Caco-2 (cell line): ENCODE data around the gene HDAC11. TPM values are rescaled to one million over a fixed set of nuclear protein-coding genes. Genes with fewer than 3 reads are reported as not detected.

ENCODE experiments used
- BruUV-seq: library from RNA; stranded (reverse); fragments of 400-500 nt; replicated peaks from 2 replicates; lab custom pipeline; 2021; lab: Mats Ljungman, UMichigan
- CTCF ChIA-PET: fragments of 300-600 bp; sonication (Branson Sonifier 250); formaldehyde crosslinking; loops from one replicate; lab custom pipeline; 2022; ENCODE audit warnings: antibody characterized with exemption; lab: Charles Lee
- POLR2A ChIA-PET: fragments of 300-600 bp; sonication (Branson Sonifier 250); formaldehyde crosslinking; loops from one replicate; lab custom pipeline; 2022; ENCODE audit warnings: antibody characterized with exemption; lab: Charles Lee
- DNase-seq, 2 experiments: peaks; one replicate each; pipeline versions ENCODE4 v3.0.0 to v3.0.0-alpha.2; 2020 to 2022
- H3K27me3 ChIP-seq: replicated peaks from 2 replicates; pipeline ENCODE4 v1.6.0; 2011; ENCODE audit warnings: low read length; ENCODE audit not compliant: control insufficient read depth, insufficient read depth
- H3K36me3 ChIP-seq: 2 replicates; pipeline ENCODE4 v1.5.1; 2011; ENCODE audit warnings: low read length; ENCODE audit not compliant: control insufficient read depth, insufficient read depth
- H3K4me1 ChIP-seq: fragments of 250-450 bp; sonication (Bioruptor Pico); 2 replicates; pipeline ENCODE4 v1.5.1; 2020; ENCODE audit warnings: mild to moderate bottlenecking
- H3K4me3 ChIP-seq: 2 replicates; pipeline ENCODE4 v1.5.1; 2011; ENCODE audit warnings: low read depth, mild to moderate bottlenecking, control low read depth, low read length
- H3K9me3 ChIP-seq: fragments of 250-450 bp; sonication (Bioruptor Pico); 2 replicates; pipeline ENCODE4 v1.5.1; 2020; ENCODE audit warnings: mild to moderate bottlenecking, moderate library complexity
- H3K27ac Mint-ChIP-seq: one replicate; pipeline ENCODE4 v1.8.0; 2022; ENCODE audit warnings: mixed read lengths; ENCODE audit not compliant: unreplicated experiment
- H3K27me3 Mint-ChIP-seq: one replicate; pipeline ENCODE4 v1.8.0; 2022; ENCODE audit warnings: mixed read lengths; ENCODE audit not compliant: insufficient read depth, unreplicated experiment
- H3K36me3 Mint-ChIP-seq: one replicate; pipeline ENCODE4 v1.8.0; 2022; ENCODE audit warnings: mild to moderate bottlenecking, mixed read lengths; ENCODE audit not compliant: insufficient read depth, unreplicated experiment
- H3K4me1 Mint-ChIP-seq: one replicate; pipeline ENCODE4 v1.8.0; 2022; ENCODE audit warnings: low read depth, mixed read lengths; ENCODE audit not compliant: unreplicated experiment
- H3K4me3 Mint-ChIP-seq: one replicate; pipeline ENCODE4 v1.8.0; 2022; ENCODE audit warnings: mild to moderate bottlenecking, moderate library complexity, mixed read lengths; ENCODE audit not compliant: unreplicated experiment
- H3K9me3 Mint-ChIP-seq: one replicate; pipeline ENCODE4 v1.8.0; 2022; ENCODE audit warnings: mixed read lengths; ENCODE audit not compliant: unreplicated experiment
- intact Hi-C: fragments of 100-400 bp; cut with micrococcal nuclease; formaldehyde crosslinking; loops from one replicate; pipeline ENCODE4 v1.10.0; 2022; ENCODE audit not compliant: unreplicated experiment
- total RNA-seq: library from RNA; stranded (reverse); gene quantifications from 2 replicates; pipeline ENCODE4 v1.2.3, GENCODE V29; 2022
- TF ChIP-seq, protein P1 (sequence below), 2 experiments: fragments of 200-600 bp in 1 of 2; IDR thresholded peaks; 1 replicate in 1 of 2; 2 replicates in 1 of 2; pipeline versions ENCODE4 v1.5.1 to v1.8.0; 2011 to 2022; ENCODE audit warnings: antibody characterized with exemption in 1 of 2, control low read depth in 1 of 2, inconsistent platforms in 1 of 2, low read depth in 1 of 2, low read length in 1 of 2, mild to moderate bottlenecking in 1 of 2, moderate library complexity in 1 of 2; ENCODE audit not compliant: insufficient read depth in 1 of 2, severe bottlenecking in 1 of 2, unreplicated experiment in 1 of 2

HDAC11 gene
- total RNA-seq, 1 experiment from 2014 or later: 10.9 TPM

- no peaks in the 10 kb centered on the region for H3K27me3 ChIP-seq
- Mint-ChIP-seq H3K27ac (no peak overlapping the region), H3K9me3 (no peaks in the 10 kb centered on the region), H3K27me3 (no peaks in the 10 kb centered on the region), H3K36me3 (no peaks in the 10 kb centered on the region), H3K4me1 (peaks cover 19% of the 10 kb centered on the region), H3K4me3 (no peak overlapping the region)
- no peaks in the 10 kb centered on the region for H3K36me3 ChIP-seq
- CTCF ChIA-PET: interaction anchor here (0.6 kb wide), 1 partner anchor 25 kb away, joined by 12 read pairs; no protein-coding TSS in a partner anchor
- no peak overlapping the region for H3K4me3 ChIP-seq
- H3K4me1 ChIP-seq: no peaks in the 10 kb centered on the region
- DNase-seq: no peak
- intact Hi-C loops: no loop called here
- TF ChIP-seq, protein P1, sequence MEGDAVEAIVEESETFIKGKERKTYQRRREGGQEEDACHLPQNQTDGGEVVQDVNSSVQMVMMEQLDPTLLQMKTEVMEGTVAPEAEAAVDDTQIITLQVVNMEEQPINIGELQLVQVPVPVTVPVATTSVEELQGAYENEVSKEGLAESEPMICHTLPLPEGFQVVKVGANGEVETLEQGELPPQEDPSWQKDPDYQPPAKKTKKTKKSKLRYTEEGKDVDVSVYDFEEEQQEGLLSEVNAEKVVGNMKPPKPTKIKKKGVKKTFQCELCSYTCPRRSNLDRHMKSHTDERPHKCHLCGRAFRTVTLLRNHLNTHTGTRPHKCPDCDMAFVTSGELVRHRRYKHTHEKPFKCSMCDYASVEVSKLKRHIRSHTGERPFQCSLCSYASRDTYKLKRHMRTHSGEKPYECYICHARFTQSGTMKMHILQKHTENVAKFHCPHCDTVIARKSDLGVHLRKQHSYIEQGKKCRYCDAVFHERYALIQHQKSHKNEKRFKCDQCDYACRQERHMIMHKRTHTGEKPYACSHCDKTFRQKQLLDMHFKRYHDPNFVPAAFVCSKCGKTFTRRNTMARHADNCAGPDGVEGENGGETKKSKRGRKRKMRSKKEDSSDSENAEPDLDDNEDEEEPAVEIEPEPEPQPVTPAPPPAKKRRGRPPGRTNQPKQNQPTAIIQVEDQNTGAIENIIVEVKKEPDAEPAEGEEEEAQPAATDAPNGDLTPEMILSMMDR (IDR thresholded peaks at IDR 0.05; ENCODE audit: insufficient read depth in 1 of 2, low read depth in 1 of 2, low read length in 1 of 2, severe bottlenecking in 1 of 2, unreplicated experiment in 1 of 2): no peak
- H3K9me3 ChIP-seq: no peaks in the 10 kb centered on the region; the same call in 1 of the 2 replicates
- no TSS peak for BruUV-seq
- POLR2A ChIA-PET: no interaction called here
These were observed 52.0 kb downstream of the HDAC11 start for GRCh38 chr3:13532085-13532484.

- no peaks in the 10 kb centered on the region for H3K9me3 Mint-ChIP-seq
- POLR2A ChIA-PET: no interaction called here
- Histone ChIP-seq H3K4me1 (no peaks in the 10 kb centered on the region), H3K9me3 (no peaks in the 10 kb centered on the region; the same call in 1 of the 2 replicates), H3K4me3 (no peak overlapping the region), H3K27me3 (no peaks in the 10 kb centered on the region), H3K36me3 (no peaks in the 10 kb centered on the region)
- no TSS peak for BruUV-seq
- CTCF ChIA-PET: interaction anchor here (0.6 kb wide), 1 partner anchor 26 kb away, joined by 12 read pairs; no protein-coding TSS in a partner anchor
- intact Hi-C loops: no loop called here
- H3K4me1 Mint-ChIP-seq: peaks cover 19% of the 10 kb centered on the region
- TF ChIP-seq, protein P1 (IDR thresholded peaks at IDR 0.05; ENCODE audit: insufficient read depth in 1 of 2, low read depth in 1 of 2, low read length in 1 of 2, severe bottlenecking in 1 of 2, unreplicated experiment in 1 of 2): no peak
- DNase-seq: no peak
- no peaks in the 10 kb centered on the region for H3K27me3 Mint-ChIP-seq
- no peak overlapping the region for H3K4me3 Mint-ChIP-seq
- no peaks in the 10 kb centered on the region for H3K36me3 Mint-ChIP-seq
- H3K27ac Mint-ChIP-seq: no peak overlapping the region
These were observed 52.5 kb downstream of the HDAC11 start for GRCh38 chr3:13532631-13533030.

- intact Hi-C loops: no loop called here
- ChIA-PET CTCF (no interaction called here), POLR2A (no interaction called here)
- no peaks in the 10 kb centered on the region for H3K27me3 ChIP-seq
- H3K9me3 ChIP-seq: no peaks in the 10 kb centered on the region; the same call in 1 of the 2 replicates
- Mint-ChIP-seq H3K4me1 (peaks cover 18% of the 10 kb centered on the region), H3K36me3 (no peaks in the 10 kb centered on the region), H3K9me3 (no peaks in the 10 kb centered on the region), H3K4me3 (no peak overlapping the region), H3K27ac (no peak overlapping the region), H3K27me3 (no peaks in the 10 kb centered on the region)
- TF ChIP-seq, protein P1 (IDR thresholded peaks at IDR 0.05; ENCODE audit: insufficient read depth in 1 of 2, low read depth in 1 of 2, low read length in 1 of 2, severe bottlenecking in 1 of 2, unreplicated experiment in 1 of 2): no peak
- no TSS peak for BruUV-seq
- no peak for DNase-seq
- no peak overlapping the region for H3K4me3 ChIP-seq
- H3K36me3 ChIP-seq: no peaks in the 10 kb centered on the region
- no peaks in the 10 kb centered on the region for H3K4me1 ChIP-seq
These were observed 53.8 kb downstream of the HDAC11 start for GRCh38 chr3:13533885-13534301.
